ENCODE measurements around the gene TENM3.

TENM3 gene

GRCh38 chr4:182255441-182256190, 12.4 kb downstream of the TENM3 start:
- DNase-seq: no peak

- DNase-seq: no peak
Observed at GRCh38 chr4:182257016-182257415, 13.8 kb downstream of the TENM3 start.

GRCh38 chr4:182257503-182257902, 14.3 kb downstream of the TENM3 start:
- no peak for DNase-seq

- DNase-seq: no peak
Observed at GRCh38 chr4:182258441-182259000, 15.3 kb downstream of the TENM3 start.

- no peak for DNase-seq
Observed at GRCh38 chr4:182261651-182262223, 18.5 kb downstream of the TENM3 start.

- DNase-seq: no peak
Observed at GRCh38 chr4:182263562-182263961, 20.4 kb downstream of the TENM3 start.

- DNase-seq: no peak
Observed at GRCh38 chr4:182264139-182264752, 21.0 kb downstream of the TENM3 start.

GRCh38 chr4:182265881-182266280, 22.7 kb downstream of the TENM3 start:
- no peak for DNase-seq

GRCh38 chr4:182267048-182267447, 23.8 kb downstream of the TENM3 start:
- DNase-seq: no peak

- DNase-seq: no peak
Observed at GRCh38 chr4:182268966-182269365, 25.8 kb downstream of the TENM3 start.

GRCh38 chr4:182271731-182272130, 28.5 kb downstream of the TENM3 start:
- no peak for DNase-seq

- no peak for DNase-seq
Observed at GRCh38 chr4:182272151-182272550, 28.9 kb downstream of the TENM3 start.

GRCh38 chr4:182273191-182273935, 30.2 kb downstream of the TENM3 start:
- DNase-seq: no peak

- DNase-seq: no peak
Observed at GRCh38 chr4:182276210-182277109, 33.3 kb downstream of the TENM3 start.

- no peak for DNase-seq
Observed at GRCh38 chr4:182277377-182277776, 34.2 kb downstream of the TENM3 start.

GRCh38 chr4:182278729-182279128, 35.5 kb downstream of the TENM3 start:
- DNase-seq: no peak

- DNase-seq: no peak
Observed at GRCh38 chr4:182280436-182281111, 37.4 kb downstream of the TENM3 start.

- no peak for DNase-seq
Observed at GRCh38 chr4:182286035-182286434, 42.8 kb downstream of the TENM3 start.

GRCh38 chr4:182286931-182287330, 43.7 kb downstream of the TENM3 start:
- no peak for DNase-seq

- DNase-seq: no peak
Observed at GRCh38 chr4:182288534-182288933, 45.3 kb downstream of the TENM3 start.

GRCh38 chr4:182289809-182290208, 46.6 kb downstream of the TENM3 start:
- no peak for DNase-seq

GRCh38 chr4:182291175-182291574, 48.0 kb downstream of the TENM3 start:
- DNase-seq: no peak
